Glomerular endothelial cell (primary cell): ENCODE measurements around the gene SUGP2. TPM values are rescaled to one million over a fixed set of nuclear protein-coding genes. Genes with fewer than 3 reads are reported as not detected.
A peak's percentile ranks its signal among the peaks of the same experiment; 100 is the strongest.

Experiments
- DNase-seq: peaks from one replicate; pipeline ENCODE4 v3.0.0-alpha.2; 2011; ENCODE audit warnings: low read depth, low spot score; ENCODE audit errors: extremely low read depth
- total RNA-seq: library from RNA; depleted of rRNA; stranded (reverse); fragments of >200 nt; gene quantifications from 2 replicates; pipeline ENCODE4 v1.2.3, GENCODE V29; 2015

SUGP2 gene
- total RNA-seq, 1 donor from 2014 or later = 38.9 TPM

GRCh38 chr19:18993115-18993514 lies 40.2 kb downstream of the SUGP2 start:
- DNase-seq = no peak

GRCh38 chr19:18992696-18993095 lies 40.6 kb downstream of the SUGP2 start:
- no peak for DNase-seq

- no peak for DNase-seq
Observed at GRCh38 chr19:18991468-18991867, 41.8 kb downstream of the SUGP2 start.

GRCh38 chr19:18991006-18991405 lies 42.3 kb downstream of the SUGP2 start:
- no peak for DNase-seq

- no peak for DNase-seq
Observed at GRCh38 chr19:18990128-18990708, 43.1 kb downstream of the SUGP2 start.

GRCh38 chr19:18989316-18989715 lies 44.0 kb downstream of the SUGP2 start:
- no peak for DNase-seq

GRCh38 chr19:18987456-18987855 lies 45.9 kb downstream of the SUGP2 start:
- no peak for DNase-seq

- DNase-seq = peak; percentile 66
Observed at GRCh38 chr19:18985257-18985656, 48.1 kb downstream of the SUGP2 start.

GRCh38 chr19:18984251-18984650 lies 49.1 kb downstream of the SUGP2 start:
- no peak for DNase-seq

GRCh38 chr19:18982669-18983068 lies 50.6 kb downstream of the SUGP2 start:
- DNase-seq = no peak

GRCh38 chr19:18980432-18981020 lies 52.8 kb downstream of the SUGP2 start:
- DNase-seq = no peak

GRCh38 chr19:18978616-18979015 lies 54.7 kb downstream of the SUGP2 start:
- DNase-seq = no peak

GRCh38 chr19:18975869-18976268 lies 57.4 kb downstream of the SUGP2 start:
- DNase-seq = no peak

- DNase-seq = no peak
Observed at GRCh38 chr19:18975011-18975410, 58.3 kb downstream of the SUGP2 start.

- DNase-seq = no peak
Observed at GRCh38 chr19:18972851-18973250, 60.5 kb downstream of the SUGP2 start.

- DNase-seq = no peak
Observed at GRCh38 chr19:18972301-18972811, 61.0 kb downstream of the SUGP2 start.

- no peak for DNase-seq
Observed at GRCh38 chr19:18969931-18970659, 63.2 kb downstream of the SUGP2 start.

GRCh38 chr19:18967358-18968146 lies 65.8 kb downstream of the SUGP2 start:
- peak; percentile 64 for DNase-seq

GRCh38 chr19:18966307-18966706 lies 67.0 kb downstream of the SUGP2 start:
- DNase-seq = no peak

- DNase-seq = no peak
Observed at GRCh38 chr19:18964121-18964520, 69.2 kb downstream of the SUGP2 start.
